C4-2B (cell line): ENCODE measurements around the gene CCNG2.

Experiments
- H3K27ac ChIP-seq: fragments of 450-650 bp; 2 replicates; pipeline ENCODE4 v1.5.1; 2017
- CTCF ChIP-seq: fragments of 450-650 bp; conservative IDR thresholded peaks from 2 replicates; pipeline ENCODE4 v1.5.1; 2017; ENCODE audit warnings: mild to moderate bottlenecking
- ZFX ChIP-seq: fragments of 450-650 bp; IDR thresholded peaks from 2 replicates; pipeline ENCODE4 v1.6.1; 2017

The CCNG2 gene

GRCh38 chr4:77122656-77123055, 34.4 kb upstream of the CCNG2 start:
- TF ChIP-seq CTCF (no peak), ZFX (no peak)
- H3K27ac ChIP-seq: no peak overlapping the region

- no peak for TF ChIP-seq ZFX
- no peak for TF ChIP-seq CTCF
- H3K27ac ChIP-seq: no peak overlapping the region
Measured at GRCh38 chr4:77123411-77123810, 33.6 kb upstream of the CCNG2 start.

- no peak for TF ChIP-seq CTCF
- no peak for TF ChIP-seq ZFX
- no peak overlapping the region for H3K27ac ChIP-seq
Measured at GRCh38 chr4:77124576-77124975, 32.4 kb upstream of the CCNG2 start.

GRCh38 chr4:77125961-77126360, 31.0 kb upstream of the CCNG2 start:
- H3K27ac ChIP-seq: peak overlapping the region; percentile 31; the same call in 1 of the 2 replicates
- TF ChIP-seq ZFX (no peak), CTCF (no peak)

- TF ChIP-seq CTCF: no peak
- no peak for TF ChIP-seq ZFX
- no peak overlapping the region for H3K27ac ChIP-seq
Measured at GRCh38 chr4:77126809-77127208, 30.2 kb upstream of the CCNG2 start.

GRCh38 chr4:77127215-77127614, 29.8 kb upstream of the CCNG2 start:
- no peak overlapping the region for H3K27ac ChIP-seq
- TF ChIP-seq CTCF (no peak), ZFX (no peak)

- TF ChIP-seq ZFX (no peak), CTCF (no peak)
- no peak overlapping the region for H3K27ac ChIP-seq
Measured at GRCh38 chr4:77127837-77128621, 29.0 kb upstream of the CCNG2 start.
